ENCODE data around the gene FN3K.
"Not testable (repeated sequence)": the region's sequence is repeated elsewhere in the genome, so short reads cannot be mapped to it uniquely, and the experiment has no call there.

FN3K gene

DNA sequence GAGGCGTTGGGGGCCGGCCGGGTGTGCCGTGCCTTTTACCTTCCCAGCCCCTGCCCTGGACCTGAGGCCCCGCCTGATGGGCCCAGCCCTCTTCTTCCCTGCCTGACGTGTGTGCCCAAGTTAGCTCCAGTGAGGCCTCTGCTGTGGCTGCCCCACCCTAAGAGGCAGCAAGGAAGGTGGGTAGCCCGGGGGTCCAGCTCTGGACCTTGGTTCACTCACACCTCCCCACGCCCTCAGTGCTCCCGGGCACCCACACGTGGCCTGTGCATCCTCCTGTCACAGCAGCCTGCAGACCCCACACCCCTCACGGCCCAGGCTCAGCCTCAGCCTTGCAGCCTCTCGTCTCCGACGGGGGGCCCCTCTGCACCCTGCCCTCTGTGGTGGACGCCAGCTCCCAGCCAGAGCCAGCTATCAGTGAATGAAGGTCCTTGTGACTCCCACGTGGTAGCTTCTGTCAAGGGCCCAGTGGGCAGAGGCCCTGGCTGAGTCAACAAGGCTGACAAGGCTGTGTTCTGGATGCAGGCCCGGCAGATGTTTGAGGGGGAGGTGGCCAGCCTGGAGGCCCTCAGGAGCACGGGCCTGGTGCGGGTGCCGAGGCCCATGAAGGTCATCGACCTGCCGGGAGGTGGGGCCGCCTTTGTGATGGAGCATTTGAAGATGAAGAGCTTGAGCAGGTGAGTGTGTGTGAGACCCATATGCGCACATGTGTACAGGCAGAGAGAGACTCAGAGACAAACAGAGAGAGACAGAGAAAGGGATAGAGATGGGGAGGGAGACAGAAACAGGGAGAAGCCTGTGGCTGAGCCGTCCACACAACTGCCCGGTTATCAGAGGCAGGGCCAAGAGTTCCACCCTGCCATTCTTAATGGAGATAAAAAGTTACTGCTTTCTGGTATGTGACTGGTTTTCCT is 2.8 kb downstream of the FN3K start:
- DNase-seq, result no peak

DNA sequence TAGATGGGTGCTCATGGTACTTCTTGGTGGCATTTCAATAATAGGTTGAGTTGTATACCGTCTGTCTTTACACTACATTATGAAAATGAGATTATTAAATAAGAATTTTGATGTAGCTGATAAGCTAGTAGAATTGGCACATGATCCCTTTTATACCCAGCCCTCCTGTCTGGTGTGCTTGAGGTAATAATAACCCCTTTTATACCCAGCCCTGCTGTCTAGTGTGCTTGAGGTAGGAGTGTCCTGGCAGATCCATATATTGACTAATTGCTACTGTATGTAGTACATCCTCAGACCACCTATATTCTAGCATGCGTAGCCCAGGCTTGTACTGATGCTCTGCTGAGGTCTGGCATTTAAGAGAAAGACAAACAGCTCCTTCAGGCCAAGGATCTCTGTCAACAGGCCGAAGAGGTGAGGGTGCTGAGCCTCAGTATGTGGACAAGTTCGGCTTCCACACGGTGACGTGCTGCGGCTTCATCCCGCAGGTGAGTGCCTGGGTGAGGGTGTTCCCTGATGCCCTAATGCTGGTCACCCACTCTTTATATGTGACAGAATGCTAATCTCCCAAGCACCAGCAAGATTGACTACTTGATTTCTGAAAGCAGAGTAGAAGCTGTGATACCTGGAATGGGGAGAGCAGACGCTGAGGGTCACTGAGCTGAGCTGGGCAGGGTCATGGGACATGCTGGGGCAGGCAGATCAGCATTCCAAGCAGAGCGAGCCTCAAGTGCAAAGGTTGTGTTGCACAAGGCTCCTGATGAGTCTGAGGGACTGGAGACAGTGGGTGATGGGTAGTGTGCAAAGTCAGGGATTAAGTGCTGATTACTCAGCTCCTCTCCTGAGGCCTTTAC is 5.7 kb downstream of the FN3K start:
- DNase-seq, result no peak

DNA sequence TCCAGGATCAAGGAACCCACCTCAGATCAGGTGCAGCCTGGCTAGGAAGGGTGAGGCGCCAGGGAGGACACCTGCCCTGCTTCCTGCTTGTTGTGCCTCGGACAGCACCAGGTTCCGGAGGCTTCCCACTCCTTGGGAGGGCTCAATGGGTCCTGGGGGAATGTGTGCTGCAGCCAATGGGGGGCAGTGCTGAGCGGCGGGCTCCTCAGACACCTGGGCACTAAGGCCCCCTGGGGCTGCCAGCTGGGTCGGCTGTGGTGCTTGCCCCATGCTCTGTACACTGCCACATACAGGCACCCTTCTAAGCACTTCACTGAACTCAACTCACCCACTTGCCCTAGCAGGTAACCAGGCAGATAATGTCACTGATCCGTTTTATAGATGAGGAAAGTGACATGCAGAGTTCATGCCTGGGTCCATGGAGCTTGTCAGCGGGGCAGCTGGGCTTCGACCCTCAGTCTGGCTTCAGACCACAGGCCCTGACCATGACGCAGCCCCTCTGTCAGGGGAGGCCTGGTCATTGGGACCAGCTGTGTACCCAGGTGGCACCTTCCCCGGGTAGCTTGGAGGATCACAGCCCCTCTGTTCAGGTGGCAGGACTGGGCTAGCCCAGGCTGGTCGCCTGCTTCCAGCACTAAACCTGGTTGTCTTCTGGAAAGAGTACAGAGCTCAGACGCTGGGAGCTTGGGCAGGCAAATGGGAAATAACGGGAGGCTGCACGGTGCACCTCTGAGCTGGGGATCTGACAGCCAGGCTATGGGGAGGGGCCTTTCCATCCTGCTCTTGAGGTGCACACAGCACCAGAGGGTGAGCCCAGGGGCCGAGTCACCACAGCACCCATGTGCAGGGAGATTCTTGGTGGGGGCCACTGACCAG is 8.2 kb downstream of the FN3K start:
- DNase-seq, result no peak

DNA sequence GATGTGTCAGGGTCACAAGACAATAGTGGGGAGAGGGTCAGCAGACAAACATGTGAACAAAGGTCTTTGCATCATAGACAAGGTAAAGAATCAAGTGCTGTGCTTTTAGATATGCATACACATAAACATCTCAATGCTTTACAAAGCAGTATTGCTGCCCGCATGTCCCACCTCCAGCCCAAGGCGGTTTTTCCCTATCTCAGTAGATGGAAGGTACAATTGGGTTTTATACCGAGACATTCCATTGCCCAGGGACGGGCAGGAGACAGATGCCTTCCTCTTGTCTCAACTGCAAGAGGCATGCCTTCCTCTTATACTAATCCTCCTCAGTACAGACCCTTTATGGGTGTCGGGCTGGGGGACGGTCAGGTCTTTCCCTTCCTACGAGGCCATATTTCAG is 9.3 kb downstream of the FN3K start:
- not testable (repeated sequence) for DNase-seq

DNA sequence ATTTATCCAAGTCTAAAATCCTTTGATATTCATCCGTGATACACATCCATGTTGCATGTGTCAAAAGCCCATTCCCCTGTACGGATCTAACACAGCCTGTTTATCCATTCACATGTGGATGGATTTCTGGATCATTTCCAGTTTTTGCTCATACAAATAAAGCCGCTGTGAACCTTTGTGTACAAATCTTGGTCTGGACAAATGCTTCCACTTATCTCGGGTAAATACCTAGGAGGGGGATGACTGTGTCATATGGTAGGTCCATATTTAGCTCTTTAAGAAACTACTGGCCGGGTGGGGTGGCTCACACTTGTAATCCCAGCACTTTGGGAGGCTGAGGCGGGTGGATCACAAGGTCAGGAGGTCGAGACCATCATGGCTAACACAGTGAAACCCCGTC is 10.1 kb downstream of the FN3K start:
- DNase-seq, result no peak

DNA sequence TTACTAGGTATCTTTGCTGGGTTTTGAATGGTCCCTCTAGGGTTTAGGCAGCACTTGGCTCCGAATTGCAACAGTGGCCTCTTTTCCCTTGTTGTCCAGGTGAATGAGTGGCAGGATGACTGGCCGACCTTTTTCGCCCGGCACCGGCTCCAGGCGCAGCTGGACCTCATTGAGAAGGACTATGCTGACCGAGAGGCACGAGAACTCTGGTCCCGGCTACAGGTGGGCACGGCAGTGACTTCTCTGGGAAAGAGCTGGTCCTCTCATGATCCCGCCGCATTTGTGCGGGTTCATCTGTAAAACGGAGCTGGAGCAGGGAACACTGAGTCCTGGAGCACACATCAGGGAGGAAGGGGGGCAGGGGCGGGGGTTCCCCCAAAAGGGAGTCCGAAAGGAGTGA is 13.3 kb downstream of the FN3K start:
- no peak for DNase-seq

DNA sequence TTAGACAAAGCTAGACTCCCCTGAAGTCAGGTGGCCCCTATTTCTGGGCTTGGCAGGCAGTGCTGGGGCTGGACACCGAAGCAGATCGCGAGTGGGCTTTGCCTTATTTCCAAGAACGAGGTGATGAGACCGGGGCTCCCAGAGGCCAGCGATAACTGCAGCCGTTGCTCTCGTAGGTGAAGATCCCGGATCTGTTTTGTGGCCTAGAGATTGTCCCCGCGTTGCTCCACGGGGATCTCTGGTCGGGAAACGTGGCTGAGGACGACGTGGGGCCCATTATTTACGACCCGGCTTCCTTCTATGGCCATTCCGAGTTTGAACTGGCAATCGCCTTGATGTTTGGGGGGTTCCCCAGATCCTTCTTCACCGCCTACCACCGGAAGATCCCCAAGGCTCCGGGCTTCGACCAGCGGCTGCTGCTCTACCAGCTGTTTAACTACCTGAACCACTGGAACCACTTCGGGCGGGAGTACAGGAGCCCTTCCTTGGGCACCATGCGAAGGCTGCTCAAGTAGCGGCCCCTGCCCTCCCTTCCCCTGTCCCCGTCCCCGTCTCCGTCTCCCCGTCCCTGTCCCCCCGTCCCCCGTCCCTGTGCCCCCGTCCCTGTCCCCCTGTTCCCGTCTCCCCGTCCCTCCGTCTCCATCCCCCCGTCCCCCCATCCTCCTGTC is 15.0 kb downstream of the FN3K start:
- no peak for DNase-seq

DNA sequence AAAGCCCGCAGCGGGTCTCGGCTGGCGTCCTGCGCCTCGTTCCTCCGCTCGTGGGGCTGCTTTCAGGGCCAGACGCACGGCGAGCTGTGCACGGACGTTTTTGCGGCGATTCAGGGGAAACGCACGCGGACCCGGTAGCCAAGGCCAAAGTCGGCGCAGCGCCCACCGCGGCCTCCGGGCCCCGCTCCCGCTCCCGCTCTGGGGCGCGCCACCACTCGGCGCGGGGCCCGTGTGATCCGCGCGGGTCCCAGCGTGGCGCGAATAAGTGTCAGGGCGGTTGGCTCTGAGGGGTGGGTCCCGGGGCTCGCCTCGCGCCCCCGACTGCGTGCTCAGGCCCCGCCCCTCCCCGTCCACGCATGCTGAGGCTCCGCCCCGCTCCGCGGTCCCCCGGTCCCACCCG is 15.8 kb downstream of the FN3K start:
- DNase-seq, result no peak

DNA sequence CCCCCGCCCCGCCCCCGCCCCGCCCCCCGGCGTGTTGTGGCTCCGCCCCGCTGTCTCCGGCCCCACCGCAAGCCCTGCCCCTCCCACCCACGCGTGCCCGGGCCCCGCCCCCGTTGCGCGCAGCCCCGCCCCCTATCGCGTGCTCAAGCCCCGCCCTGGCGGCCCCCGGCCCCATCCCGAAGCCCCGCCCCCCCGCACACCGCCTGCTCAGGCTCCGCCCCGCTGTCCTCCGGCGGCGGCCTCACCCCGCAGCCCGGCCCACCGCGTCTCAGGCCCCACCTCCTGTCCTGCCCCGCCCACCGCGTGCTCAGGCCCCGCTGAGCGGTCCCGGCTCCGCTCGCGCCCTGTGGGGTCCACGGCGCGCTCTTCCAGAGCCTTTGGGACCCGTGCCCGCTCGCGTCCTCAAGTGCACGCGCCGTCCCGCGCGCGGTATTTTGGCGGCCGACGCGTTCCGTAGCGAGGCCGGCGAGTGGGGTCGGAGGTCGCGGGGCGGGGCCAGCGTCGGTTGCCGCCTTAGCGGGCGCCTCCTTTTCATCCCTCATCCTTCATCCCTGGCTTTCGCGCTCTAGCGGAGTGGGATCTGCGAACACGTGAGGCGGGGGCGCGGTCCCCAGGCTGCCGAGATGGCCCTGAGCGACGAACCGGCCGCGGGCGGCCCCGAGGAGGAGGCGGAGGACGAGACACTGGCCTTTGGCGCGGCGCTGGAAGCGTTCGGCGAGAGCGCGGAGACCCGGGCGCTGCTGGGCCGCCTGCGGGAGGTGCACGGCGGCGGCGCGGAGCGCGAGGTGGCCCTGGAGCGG is 16.4 kb downstream of the FN3K start, which contains the start of gene TBCD:
TSS of gene TBCD (plus strand) at position 495 of the 800 bp plus-strand sequence. CDS start at position 624, 129 bp downstream.
- DNase-seq, result peak; percentile 93 to 96

DNA sequence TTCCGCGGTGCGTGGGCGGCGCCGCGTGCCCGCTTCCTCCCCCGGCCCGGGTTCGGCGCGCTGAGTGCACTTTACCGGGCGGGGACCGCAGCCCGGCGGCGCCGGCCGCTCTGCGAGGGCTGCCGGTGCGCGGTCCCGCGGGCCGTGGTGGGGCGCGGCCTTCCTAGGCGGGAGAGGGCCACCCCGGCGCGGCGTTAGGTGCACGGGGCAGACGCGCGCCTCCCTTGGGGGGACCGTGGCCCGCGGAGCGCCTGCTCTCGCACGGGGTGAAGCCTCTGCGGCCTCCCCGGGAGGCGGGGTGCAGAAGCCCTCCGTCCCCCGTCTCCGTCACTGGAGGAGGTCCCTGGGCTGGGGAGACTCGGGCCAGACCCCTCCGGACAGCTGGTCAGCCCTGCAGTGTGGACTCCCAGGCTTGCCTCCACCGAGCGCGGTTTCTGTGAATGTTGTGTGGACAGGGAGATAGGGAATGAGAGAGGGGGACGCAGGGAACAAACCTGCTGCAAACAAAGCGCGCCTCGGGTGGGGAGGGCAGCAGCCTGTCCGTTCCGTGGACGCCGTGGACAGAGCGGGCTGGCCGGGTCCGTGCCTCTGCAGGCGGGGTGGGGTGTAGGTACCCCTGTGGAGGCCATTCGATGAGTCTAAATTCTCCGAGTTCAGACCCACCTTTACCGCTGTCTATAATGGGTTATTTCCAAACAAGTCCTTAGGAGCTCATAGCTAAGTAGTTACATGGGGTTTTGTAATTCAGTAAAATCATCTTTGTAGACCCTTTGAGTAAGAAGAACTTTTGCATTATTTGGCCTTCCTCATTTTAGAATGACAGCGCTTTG is 17.2 kb downstream of the FN3K start:
- DNase-seq, result peak in 1 of 2 experiments; percentile 23

DNA sequence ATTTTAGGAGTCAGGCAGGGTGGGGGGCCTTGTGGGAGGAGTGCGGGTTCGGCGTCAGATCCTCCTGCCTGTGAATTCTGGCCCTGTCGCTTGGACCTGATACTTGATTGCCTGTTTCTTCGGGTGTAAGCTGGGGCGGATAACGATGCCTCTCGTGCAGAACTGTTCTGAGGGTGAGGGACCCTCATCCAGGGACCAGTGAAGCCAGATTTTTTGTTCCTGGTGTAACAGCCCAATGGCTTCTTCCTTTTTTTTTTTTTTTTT is 17.7 kb downstream of the FN3K start:
- DNase-seq, result no peak

DNA sequence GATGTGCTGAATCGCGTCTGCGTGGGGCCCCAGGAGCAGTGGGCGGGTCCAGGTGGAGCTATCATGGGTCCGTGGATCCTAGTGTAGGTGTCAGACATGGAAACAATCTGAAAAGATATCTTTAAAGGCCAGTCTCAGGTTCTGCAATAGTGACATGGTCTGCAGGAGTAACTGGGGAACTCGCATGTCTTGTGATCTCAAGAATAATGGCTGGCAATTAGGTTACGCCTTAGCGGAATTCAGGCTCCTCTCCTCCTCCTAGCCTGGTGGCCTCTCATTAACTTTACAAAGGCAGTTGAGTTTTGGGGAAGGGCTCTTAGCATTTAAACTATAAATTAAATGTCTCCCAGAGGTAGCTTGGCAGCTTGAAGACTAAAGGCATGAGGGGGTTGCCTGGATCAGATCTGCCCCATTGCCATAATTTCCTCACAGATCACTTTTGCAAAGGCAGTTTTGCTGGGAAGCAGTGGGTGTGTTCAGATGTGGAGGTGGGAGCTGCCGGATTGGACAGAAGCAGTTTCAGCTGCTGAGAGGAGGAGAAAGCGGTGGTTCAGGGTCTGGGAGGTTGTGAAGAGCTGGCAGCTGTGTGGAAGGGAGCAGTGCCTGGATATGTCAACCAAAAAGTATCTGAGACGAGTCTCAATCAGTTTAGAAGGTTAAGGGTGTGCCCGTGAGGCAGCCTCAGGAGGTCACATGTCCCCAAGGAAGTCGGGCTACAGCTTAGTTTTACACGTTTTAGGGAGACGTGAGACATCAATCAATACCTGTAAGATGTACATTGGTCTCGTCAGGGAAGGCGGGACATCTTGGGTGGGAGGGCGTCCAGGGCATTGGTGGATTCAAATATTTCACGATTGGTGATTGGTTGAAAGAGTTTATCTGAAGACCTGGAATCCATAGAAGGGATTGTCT is 19.1 kb downstream of the FN3K start:
- no peak for DNase-seq

DNA sequence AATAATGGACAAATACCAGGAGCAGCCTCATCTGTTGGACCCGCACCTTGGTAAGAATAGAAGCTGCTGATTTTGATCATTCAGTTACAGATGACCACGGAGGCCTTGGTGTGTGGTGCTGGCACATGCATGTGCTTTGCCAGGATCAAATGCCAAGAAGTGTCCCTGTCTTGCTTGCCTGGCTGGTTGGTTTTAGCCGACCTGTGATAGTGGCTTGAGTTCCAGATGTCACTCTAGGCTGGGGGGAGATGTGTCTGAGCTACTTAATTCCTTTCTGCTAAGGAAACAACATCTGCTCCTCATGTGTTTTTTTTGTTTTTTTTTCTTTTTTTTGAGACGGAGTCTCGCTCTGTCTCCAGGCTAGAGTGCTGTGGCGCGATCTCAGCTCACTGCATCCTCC is 20.8 kb downstream of the FN3K start:
- no peak for DNase-seq

DNA sequence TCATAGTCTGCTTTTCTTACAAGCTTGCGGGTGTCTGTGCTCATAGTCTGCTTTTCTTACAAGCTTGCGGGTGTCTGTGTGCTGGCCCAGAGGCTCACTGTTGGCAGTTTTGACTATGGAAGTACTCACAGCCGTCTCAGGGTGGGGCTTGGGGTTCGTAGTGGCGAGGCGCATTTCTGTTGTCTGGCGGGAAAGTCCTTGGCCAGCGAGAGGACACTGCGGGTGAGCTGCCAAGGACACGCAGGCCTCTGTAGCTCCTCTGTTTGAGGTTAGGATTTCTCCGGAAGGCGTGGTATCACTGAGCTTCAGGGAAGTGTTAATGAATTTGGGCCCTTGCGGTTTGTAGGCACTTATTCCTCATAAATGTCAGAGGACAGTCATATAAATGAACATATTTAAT is 30.0 kb downstream of the FN3K start:
- no peak for DNase-seq

DNA sequence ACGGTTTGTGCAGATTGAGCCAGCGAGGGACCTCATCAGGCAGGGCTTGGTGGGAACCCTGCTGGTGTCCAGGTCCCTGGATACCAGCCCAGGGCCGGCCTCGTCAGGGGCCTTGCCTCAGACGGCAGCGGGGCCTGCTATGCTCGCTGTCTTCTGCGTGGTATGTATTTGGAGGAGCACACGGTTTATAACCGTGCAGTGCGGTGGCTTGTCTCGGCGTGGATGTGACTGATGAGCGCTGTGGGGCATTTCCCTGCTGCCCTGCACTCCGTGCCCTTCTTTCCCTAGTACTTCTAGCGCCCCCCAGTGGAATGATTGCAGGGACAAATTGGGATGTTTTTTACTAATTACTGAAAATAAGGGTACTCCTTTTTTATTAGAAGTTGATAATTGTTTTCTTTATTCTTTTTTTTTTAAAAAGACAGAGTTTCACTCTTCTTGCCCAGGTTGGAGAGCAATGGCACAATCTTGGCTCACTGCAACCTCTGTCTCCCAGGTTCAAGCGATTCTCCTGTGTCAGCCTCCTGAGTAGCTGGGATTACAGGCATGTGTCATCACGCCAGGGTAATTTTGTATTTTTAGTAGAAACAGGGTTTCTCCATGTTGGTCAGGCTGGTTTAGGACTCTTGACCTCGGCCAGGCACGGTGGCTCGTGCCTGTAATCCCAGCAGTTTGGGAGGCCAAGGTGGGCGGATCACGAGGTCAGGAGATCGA is 31.8 kb downstream of the FN3K start:
- DNase-seq, result peak; percentile 71 to 91

DNA sequence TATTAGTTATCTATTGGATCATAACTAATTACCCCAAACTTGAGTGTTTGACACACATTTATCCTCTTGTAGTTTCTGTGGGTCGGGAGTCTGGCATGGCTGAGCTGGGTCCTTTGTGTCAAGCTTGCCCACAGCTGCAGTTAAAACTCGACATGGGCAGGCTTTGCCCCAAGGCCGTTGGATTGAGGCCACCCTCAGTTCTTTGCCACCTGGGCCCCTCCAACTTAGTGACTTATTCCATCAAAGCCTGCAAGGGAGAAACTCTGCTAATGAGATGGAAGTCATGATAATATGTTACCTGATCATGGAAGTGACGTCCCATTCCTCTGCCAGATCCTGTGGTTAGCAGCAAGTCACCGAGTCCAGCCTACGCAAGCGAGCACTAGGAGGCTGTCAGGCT is 33.6 kb downstream of the FN3K start:
- DNase-seq, result no peak

DNA sequence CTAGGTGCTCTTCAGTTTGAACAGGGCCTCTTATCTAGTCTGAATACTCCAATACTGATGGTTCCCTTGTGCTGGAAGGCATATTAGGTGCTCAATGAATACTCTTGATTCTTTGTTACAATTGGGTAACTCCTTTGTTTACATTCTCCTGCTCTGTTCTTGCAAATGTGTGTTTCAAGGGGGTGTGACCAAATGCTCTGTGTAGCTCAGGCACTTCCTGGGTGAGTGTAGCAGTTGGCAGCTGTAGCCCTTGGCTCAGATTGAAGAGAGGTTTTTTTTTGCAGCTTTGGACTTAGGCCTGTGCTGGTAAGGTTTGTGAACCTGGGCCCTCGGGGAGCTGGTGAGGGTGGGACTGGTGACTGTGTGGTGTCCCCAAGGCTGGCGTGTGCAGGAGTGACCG is 36.6 kb downstream of the FN3K start:
- DNase-seq, result peak in 1 of 2 experiments; percentile 18

DNA sequence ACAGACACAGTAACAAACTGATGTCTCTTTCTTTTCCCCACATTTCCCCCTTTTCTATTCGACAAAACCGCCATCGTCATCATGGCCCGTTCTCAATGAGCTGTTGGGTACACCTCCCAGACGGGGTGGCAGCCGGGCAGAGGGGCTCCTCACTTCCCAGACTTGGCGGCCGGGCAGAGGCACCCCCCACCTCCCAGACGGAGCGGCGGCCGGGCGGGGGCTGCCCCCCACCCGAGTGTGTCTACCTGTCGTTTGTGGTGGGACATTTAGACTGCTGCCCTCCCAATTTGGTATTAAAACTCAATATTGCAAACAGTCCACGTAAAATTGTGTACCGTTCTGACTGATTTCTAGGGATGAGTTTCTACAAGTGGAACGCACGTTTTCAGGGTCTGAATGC is 39.0 kb downstream of the FN3K start:
- DNase-seq, result not testable (repeated sequence)

All from Kasumi-1 (cell line).